ENCODE results near the gene NGDN.

- no peak for TF ChIP-seq POLR2AphosphoS5 (IDR thresholded peaks at IDR 0.05; ENCODE audit: low read depth)
- no peak for TF ChIP-seq CTCF (IDR thresholded peaks at IDR 0.05; ENCODE audit: insufficient read depth, low read length)
- TF ChIP-seq GABPA (IDR thresholded peaks at IDR 0.05; ENCODE audit: low read depth) = no peak
Observed at GRCh38 chr14:23450379-23450778, 19.1 kb upstream of the NGDN start.

All from HL-60 (cell line).